ENCODE results near the gene VCY1B.
"Not testable (repeated sequence)": the region's sequence is repeated elsewhere in the genome, so short reads cannot be mapped to it uniquely, and the experiment has no call there.

VCY1B gene
- total RNA-seq, result 0 reads per million in 18 experiments

DNA sequence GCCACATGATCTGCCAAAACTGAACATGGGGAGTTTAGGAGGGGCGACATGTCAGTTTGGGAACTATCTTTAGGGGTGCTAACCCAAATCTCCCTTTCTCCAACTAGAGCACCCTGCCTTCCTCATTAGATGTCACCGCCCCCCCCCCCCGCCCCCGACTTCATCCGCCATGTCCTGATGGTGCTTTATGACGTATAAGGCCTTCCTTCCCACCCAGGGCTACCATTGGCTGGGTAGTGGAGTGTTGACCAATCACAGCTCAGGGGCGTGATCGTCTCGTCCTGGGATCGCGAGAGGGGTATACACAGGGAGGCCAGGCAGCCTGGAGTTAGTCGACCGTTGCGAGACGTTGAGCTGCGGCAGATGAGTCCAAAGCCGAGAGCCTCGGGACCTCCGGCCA lies at the start of gene VCY1B:
TSS of gene VCY1B (plus strand) at position 301 of the 400 bp plus-strand sequence. CDS start at position 364, 63 bp downstream.
- not testable (repeated sequence) for DNase-seq

- not testable (repeated sequence) for DNase-seq
These were observed 44.1 kb upstream of the VCY1B start for GRCh38 chrY:14011916-14012315.

DNA sequence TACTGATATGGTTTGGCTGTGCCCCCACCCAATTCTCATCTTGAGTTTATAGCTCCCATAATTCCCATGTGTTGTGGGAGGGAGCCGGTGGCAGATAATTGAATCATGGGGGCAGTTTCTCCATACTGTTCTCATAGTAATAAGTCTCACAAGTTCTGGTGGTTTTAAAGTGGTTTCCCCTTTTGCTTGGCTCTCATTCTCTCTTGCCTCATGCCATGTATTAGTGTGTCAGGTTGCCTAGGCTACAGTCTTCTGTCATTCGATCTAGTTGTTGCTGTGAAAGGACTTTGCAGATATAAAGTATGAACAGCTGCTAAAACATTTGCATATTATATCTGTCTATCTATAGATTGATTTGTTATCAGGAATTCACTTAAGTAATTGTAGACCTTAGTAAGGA lies 25.6 kb upstream of the VCY1B start:
- DNase-seq, result not testable (repeated sequence)

DNA sequence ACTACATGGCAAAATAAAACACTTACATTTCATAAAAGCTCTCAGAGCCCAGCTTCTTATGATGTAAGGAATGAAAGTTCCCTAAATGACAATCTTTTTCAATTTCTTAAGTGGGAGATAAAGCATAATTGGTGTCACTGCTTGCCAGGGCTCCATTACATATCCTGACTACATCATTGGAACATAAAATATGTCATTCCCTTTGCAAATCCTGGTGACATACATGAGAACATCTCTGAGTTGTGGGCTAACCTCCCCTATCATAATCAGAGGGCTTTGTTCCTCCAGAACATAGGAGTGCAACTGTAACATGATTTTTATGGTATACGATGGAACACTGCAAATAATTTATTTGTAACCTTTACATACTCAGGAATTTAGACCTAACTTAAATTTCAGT lies 29.9 kb downstream of the VCY1B start:
- no peak for DNase-seq

All from inflammatory macrophage (primary cell).